IMR-90 (cell line): ENCODE data around the gene DIP2B. TPM values are rescaled to one million over a fixed set of nuclear protein-coding genes. Genes with fewer than 3 reads are reported as not detected.

Experiments used
- ATAC-seq: fragments of 200-7000 bp; cut with Tn5 transposase; 2 replicates; pipeline ENCODE4 v1.9.1; 2020; ENCODE audit warnings: low read depth, mild to moderate bottlenecking, moderate library complexity
- BruUV-seq: library from RNA; stranded (reverse); fragments of 400-500 nt; replicated peaks from 2 replicates; lab custom pipeline; 2021; lab: Mats Ljungman, UMichigan
- CTCF ChIA-PET: fragments of 300-600 bp; formaldehyde crosslinking; extraction: SDS; loops from one replicate; lab custom pipeline; 2021; ENCODE audit warnings: antibody characterized with exemption; lab: Yijun Ruan, JAX
- POLR2A ChIA-PET: fragments of 300-600 bp; sonication (Branson Sonifier 250); formaldehyde crosslinking; loops from one replicate; lab custom pipeline; 2022; ENCODE audit warnings: antibody characterized with exemption; ENCODE audit not compliant: unreplicated experiment; lab: Charles Lee
- DNase-seq: peaks from one replicate; pipeline ENCODE4 v3.0.0; 2013
- H2AFZ ChIP-seq: replicated peaks from 2 replicates; pipeline ENCODE3; 2013; ENCODE audit warnings: low read length, mild to moderate bottlenecking; ENCODE audit not compliant: poor library complexity
- H2AK5ac ChIP-seq: 2 replicates; pipeline ENCODE4 v1.6.1; 2013; ENCODE audit warnings: low read depth, low read length, inconsistent platforms
- H2AK9ac ChIP-seq: replicated peaks from 2 replicates; pipeline ENCODE3; 2013; ENCODE audit warnings: mild to moderate bottlenecking, low read depth, low read length, moderate library complexity; ENCODE audit not compliant: poor library complexity
- H2BK120ac ChIP-seq: 2 replicates; pipeline ENCODE4 v1.6.1; 2013; ENCODE audit warnings: low read depth, low read length, inconsistent platforms
- H2BK15ac ChIP-seq: 3 replicates; pipeline ENCODE4 v1.6.1; 2013; ENCODE audit warnings: low read depth, low read length, inconsistent platforms
- H2BK20ac ChIP-seq: 2 replicates; pipeline ENCODE4 v1.6.1; 2013; ENCODE audit warnings: low read depth, mild to moderate bottlenecking, inconsistent platforms, low read length, moderate library complexity
- H2BK5ac ChIP-seq: 2 replicates; pipeline ENCODE4 v1.6.1; 2013; ENCODE audit warnings: mild to moderate bottlenecking, low read depth, low read length, inconsistent platforms; ENCODE audit not compliant: poor library complexity, severe bottlenecking
- H3K14ac ChIP-seq: replicated peaks from 2 replicates; pipeline ENCODE4 v1.6.1; 2013; ENCODE audit warnings: low read depth, low read length, inconsistent platforms
- H3K18ac ChIP-seq: 2 replicates; pipeline ENCODE4 v1.6.1; 2013; ENCODE audit warnings: low read depth, low read length, control low read depth
- H3K23ac ChIP-seq: 2 replicates; pipeline ENCODE4 v1.6.1; 2013; ENCODE audit warnings: low read depth, low read length, inconsistent platforms
- H3K27ac ChIP-seq: 2 replicates; pipeline ENCODE4 v1.5.1; 2013; ENCODE audit warnings: mild to moderate bottlenecking, control low read depth, low read length; ENCODE audit not compliant: insufficient read depth
- H3K27me3 ChIP-seq: 2 replicates; pipeline ENCODE4 v1.6.1; 2013; ENCODE audit warnings: low read length; ENCODE audit not compliant: control insufficient read depth, insufficient read depth
- H3K36me3 ChIP-seq: 2 replicates; pipeline ENCODE4 v1.6.1; 2013; ENCODE audit warnings: low read length, mixed read lengths; ENCODE audit not compliant: control insufficient read depth, insufficient read depth
- H3K4ac ChIP-seq: 2 replicates; pipeline ENCODE4 v1.6.1; 2013; ENCODE audit warnings: low read depth, low read length, inconsistent platforms
- H3K4me1 ChIP-seq: 2 replicates; pipeline ENCODE4 v1.6.1; 2013; ENCODE audit warnings: low read length, mixed read lengths; ENCODE audit not compliant: control insufficient read depth, insufficient read depth
- H3K4me2 ChIP-seq: 2 replicates; pipeline ENCODE4 v1.6.1; 2013; ENCODE audit warnings: low read depth, mild to moderate bottlenecking, control low read depth, low read length, moderate library complexity
- H3K4me3 ChIP-seq: 2 replicates; pipeline ENCODE4 v1.5.1; 2013; ENCODE audit warnings: low read depth, mild to moderate bottlenecking, control low read depth, low read length, moderate library complexity; ENCODE audit not compliant: insufficient read depth
- H3K56ac ChIP-seq: 2 replicates; pipeline ENCODE4 v1.6.1; 2013; ENCODE audit warnings: low read length, inconsistent platforms; ENCODE audit not compliant: insufficient read depth; ENCODE audit errors: extremely low read depth
- H3K79me1 ChIP-seq, 2 experiments: 2 replicates each; pipeline ENCODE4 v1.6.1; 2013; ENCODE audit warnings: low read length in 2 of 2, inconsistent platforms in 1 of 2, low read depth in 1 of 2
- H3K9ac ChIP-seq: 2 replicates; pipeline ENCODE4 v1.6.1; 2013; ENCODE audit warnings: low read depth, low read length, control low read depth
- H3K9me1 ChIP-seq: 2 replicates; pipeline ENCODE4 v1.6.1; 2013; ENCODE audit warnings: low read length, inconsistent platforms; ENCODE audit not compliant: insufficient read depth
- H3K9me3 ChIP-seq: 2 replicates; pipeline ENCODE4 v1.6.1; 2013; ENCODE audit warnings: low read length; ENCODE audit not compliant: control insufficient read depth, insufficient read depth
- H4K20me1 ChIP-seq: 2 replicates; pipeline ENCODE4 v1.6.1; 2013; ENCODE audit warnings: low read length, inconsistent platforms; ENCODE audit not compliant: insufficient read depth
- H4K5ac ChIP-seq: 2 replicates; pipeline ENCODE4 v1.6.1; 2013; ENCODE audit warnings: mild to moderate bottlenecking, low read depth, low read length, control low read depth
- H4K8ac ChIP-seq, 2 experiments: 2 replicates each; pipeline ENCODE4 v1.6.1; 2013; ENCODE audit warnings: low read depth in 2 of 2, low read length in 2 of 2, control low read depth in 1 of 2, inconsistent platforms in 1 of 2
- H4K91ac ChIP-seq: 2 replicates; pipeline ENCODE4 v1.6.1; 2013; ENCODE audit warnings: low read depth, low read length, inconsistent platforms; ENCODE audit not compliant: insufficient read depth
- BHLHE40 ChIP-seq: fragments of 150-350 bp; IDR thresholded peaks from 2 replicates; pipeline ENCODE4 v1.6.1; 2016; ENCODE audit warnings: mild to moderate bottlenecking, low read depth, low read length
- CEBPB ChIP-seq: IDR thresholded peaks from 2 replicates; pipeline ENCODE4 v1.6.1; 2012; ENCODE audit warnings: low read depth, low read length, improper control_type of control experiment
- CHD1 ChIP-seq: IDR thresholded peaks from 2 replicates; pipeline ENCODE4 v1.6.1; 2012; ENCODE audit warnings: low read depth, low read length, improper control_type of control experiment
- ELK1 ChIP-seq: fragments of 150-350 bp; IDR thresholded peaks from 2 replicates; pipeline ENCODE4 v1.6.1; 2016; ENCODE audit warnings: low read depth, mild to moderate bottlenecking, low read length, moderate library complexity, borderline replicate concordance
- MAZ ChIP-seq: IDR thresholded peaks from 2 replicates; pipeline ENCODE4 v1.6.1; 2012; ENCODE audit warnings: low read depth, mild to moderate bottlenecking, low read length, improper control_type of control experiment, moderate library complexity, borderline replicate concordance
- MXI1 ChIP-seq: IDR thresholded peaks from 2 replicates; pipeline ENCODE4 v1.6.1; 2012; ENCODE audit warnings: low read depth, mild to moderate bottlenecking, low read length, moderate library complexity, borderline replicate concordance
- NFE2L2 ChIP-seq: fragments of 150-350 bp; IDR thresholded peaks from 2 replicates; pipeline ENCODE4 v1.6.1; 2016; ENCODE audit warnings: low read depth, mild to moderate bottlenecking, low read length
- POLR2A ChIP-seq: IDR thresholded peaks from 2 replicates; pipeline ENCODE4 v1.6.1; 2012; ENCODE audit warnings: mild to moderate bottlenecking, low read depth, low read length
- WGBS, 2 experiments: methylation state at CpG; one replicate each; pipeline versions ENCODE4 v1.1.5 to v1.1.7; 2013; ENCODE audit warnings: missing lambda C conversion rate in 2 of 2; ENCODE audit not compliant: insufficient read length in 1 of 2; ENCODE audit errors: extremely low coverage in 2 of 2; 5-methylcytosine and 5-hydroxymethylcytosine counted together
- dilution Hi-C: fragments of 300-500 bp; cut with HindIII; formaldehyde crosslinking; loops from one replicate; pipeline ENCODE4 v1.14.3; 2018; ENCODE audit warnings: low sequenced_read_pairs; ENCODE audit not compliant: unreplicated experiment
- in situ Hi-C: fragments of 300-500 bp; cut with MboI; formaldehyde crosslinking; loops from 3 replicates; pipeline ENCODE4 v1.14.3; 2019; ENCODE audit warnings: low sequenced_read_pairs, inconsistent platforms, mixed read lengths
- intact Hi-C: fragments of 100-400 bp; cut with micrococcal nuclease; formaldehyde crosslinking; loops from 2 replicates; pipeline ENCODE4 v1.10.0; 2022
- polyA plus RNA-seq, 3 experiments: library from polyadenylated mRNA; depleted of rRNA; stranded (reverse); fragments of >200 nt; gene quantifications; 2 replicates each; pipeline ENCODE4 v1.2.3, GENCODE V29; 2012; ENCODE audit warnings: low replicate concordance in 1 of 3
- total RNA-seq: library from RNA; depleted of rRNA; stranded (reverse); fragments of >200 nt; gene quantifications from 2 replicates; pipeline ENCODE4 v1.2.3, GENCODE V29; 2012

DIP2B gene
- total and polyA plus RNA-seq, 2 of the 4 experiments (the other 2 are of a cell fraction) = 7.7 to 12.9 TPM

- Histone ChIP-seq H3K4me2 (no peak overlapping the region), H4K8ac (no peak overlapping the region), H4K20me1 (no peaks in the 10 kb centered on the region), H3K23ac (no peak overlapping the region), H3K4ac (no peak overlapping the region), H2AK5ac (no peak overlapping the region), H2AFZ (no peak overlapping the region), H3K9me3 (no peaks in the 10 kb centered on the region), H4K91ac (no peak overlapping the region), H2AK9ac (no peak overlapping the region), H3K14ac (no peak overlapping the region), H3K18ac (no peak overlapping the region), H3K79me1 (0 out of 4 replicates have a peak, but pooled peaks cover 0 to 3% of the 10 kb centered on the region in 2 experiments), H3K4me3 (no peak overlapping the region), H2BK120ac (no peak overlapping the region), H3K9ac (no peak overlapping the region), H4K5ac (no peak overlapping the region), H3K4me1 (no peaks in the 10 kb centered on the region), H2BK5ac (no peak overlapping the region), H3K27me3 (no peaks in the 10 kb centered on the region), H2BK15ac (no peak overlapping the region), H3K9me1 (peaks cover 5% of the 10 kb centered on the region; the same call in 1 of the 2 replicates), H2BK20ac (no peak overlapping the region), H3K36me3 (peaks cover 42% of the 10 kb centered on the region), H3K27ac (no peak overlapping the region), H3K56ac (no peak overlapping the region)
- ATAC-seq (no peak), DNase-seq (no peak)
- dilution Hi-C loops = no loop called here
- no peak for TF ChIP-seq NFE2L2
- TF ChIP-seq BHLHE40 = no peak
- no peak for TF ChIP-seq CHD1
- TF ChIP-seq CEBPB = no peak
- TF ChIP-seq POLR2A = no peak
- no peak for TF ChIP-seq MXI1
- no peak for TF ChIP-seq ELK1
- no peak for TF ChIP-seq MAZ
- in situ Hi-C loops = no loop called here
- 100% methylated on average over 3 of the region's 7 CpGs; no CpG with 5 or more reads in 1 of the 2 experiments for WGBS, 2 experiments
- BruUV-seq = no TSS peak
- POLR2A ChIA-PET = no interaction called here
- CTCF ChIA-PET = interaction anchor here (1.2 kb wide), 1 partner anchor 244 kb away, joined by 3 read pairs; no protein-coding TSS in a partner anchor
- intact Hi-C loops = no loop called here
Observed at GRCh38 chr12:50742776-50743175, 238.0 kb downstream of the DIP2B start.
